Omental fat pad (tissue), 4 donors: Measurements from ENCODE around the gene POR. TPM values are rescaled to one million over a fixed set of nuclear protein-coding genes. Genes with fewer than 3 reads are reported as not detected.

Experiments
- ATAC-seq: fragments of 150-250 bp; one replicate; pipeline ENCODE4 v1.9.1; 2016; ENCODE audit warnings: mild to moderate bottlenecking, moderate library complexity; ENCODE audit not compliant: low FRiP score
- DNase-seq: peaks from one replicate; pipeline ENCODE4 v3.0.0-alpha.2; 2019; ENCODE audit warnings: low spot score
- total RNA-seq, 4 donors: library from RNA; depleted of rRNA; stranded (reverse); fragments of >200 nt; gene quantifications; one replicate each; pipeline ENCODE4 v1.1.0, GENCODE V29; 2016
- TF ChIP-seq, protein P1 (sequence below), 3 donors: fragments of 450-650 bp; IDR thresholded peaks; one replicate each; pipeline ENCODE4 v1.5.1; 2016 to 2017; ENCODE audit warnings: antibody characterized with exemption in 3 of 3, mild to moderate bottlenecking in 3 of 3, moderate library complexity in 2 of 3

Gene POR
- total RNA-seq, 4 donors from 2014 or later: 105 to 243 (median 150) TPM

DNA sequence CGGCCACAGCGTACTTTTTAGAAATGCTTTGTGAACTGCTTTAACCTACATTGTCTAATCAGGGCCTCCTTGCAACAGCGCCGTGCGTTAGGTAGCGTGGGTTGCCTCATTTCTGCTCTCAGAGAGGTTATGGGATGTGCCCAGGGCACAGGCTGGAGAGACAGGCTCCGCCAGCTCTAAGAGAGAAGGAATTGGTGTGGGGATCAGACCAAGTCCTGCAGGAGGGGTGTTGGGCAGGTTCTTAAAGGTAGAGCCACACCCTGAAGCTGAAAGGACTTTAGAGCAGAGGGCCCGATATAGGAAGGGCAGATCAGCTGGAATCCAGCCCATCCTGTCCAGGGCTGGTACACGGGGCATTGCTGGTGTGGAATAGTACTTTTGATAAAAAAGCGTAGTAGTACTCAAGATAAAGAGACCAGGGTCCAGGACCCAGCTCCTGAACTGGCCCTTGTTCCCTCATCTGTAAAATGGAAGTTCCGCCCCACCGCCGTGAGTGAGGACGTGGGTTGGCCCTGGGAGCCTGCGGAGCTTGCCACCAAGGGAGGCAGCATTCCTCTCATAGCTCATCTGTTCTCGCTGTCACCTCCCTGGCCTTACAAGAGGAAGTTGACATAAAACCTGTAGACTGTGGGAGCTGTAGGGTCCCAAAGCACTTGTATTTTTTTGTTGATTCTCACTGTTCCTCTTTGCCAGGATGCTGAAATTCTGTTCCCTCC is 42.2 kb downstream of the POR start:
- ATAC-seq: no peak
- TF ChIP-seq, protein P1, sequence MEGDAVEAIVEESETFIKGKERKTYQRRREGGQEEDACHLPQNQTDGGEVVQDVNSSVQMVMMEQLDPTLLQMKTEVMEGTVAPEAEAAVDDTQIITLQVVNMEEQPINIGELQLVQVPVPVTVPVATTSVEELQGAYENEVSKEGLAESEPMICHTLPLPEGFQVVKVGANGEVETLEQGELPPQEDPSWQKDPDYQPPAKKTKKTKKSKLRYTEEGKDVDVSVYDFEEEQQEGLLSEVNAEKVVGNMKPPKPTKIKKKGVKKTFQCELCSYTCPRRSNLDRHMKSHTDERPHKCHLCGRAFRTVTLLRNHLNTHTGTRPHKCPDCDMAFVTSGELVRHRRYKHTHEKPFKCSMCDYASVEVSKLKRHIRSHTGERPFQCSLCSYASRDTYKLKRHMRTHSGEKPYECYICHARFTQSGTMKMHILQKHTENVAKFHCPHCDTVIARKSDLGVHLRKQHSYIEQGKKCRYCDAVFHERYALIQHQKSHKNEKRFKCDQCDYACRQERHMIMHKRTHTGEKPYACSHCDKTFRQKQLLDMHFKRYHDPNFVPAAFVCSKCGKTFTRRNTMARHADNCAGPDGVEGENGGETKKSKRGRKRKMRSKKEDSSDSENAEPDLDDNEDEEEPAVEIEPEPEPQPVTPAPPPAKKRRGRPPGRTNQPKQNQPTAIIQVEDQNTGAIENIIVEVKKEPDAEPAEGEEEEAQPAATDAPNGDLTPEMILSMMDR (IDR thresholded peaks at IDR 0.05): no peak
- DNase-seq: no peak

DNA sequence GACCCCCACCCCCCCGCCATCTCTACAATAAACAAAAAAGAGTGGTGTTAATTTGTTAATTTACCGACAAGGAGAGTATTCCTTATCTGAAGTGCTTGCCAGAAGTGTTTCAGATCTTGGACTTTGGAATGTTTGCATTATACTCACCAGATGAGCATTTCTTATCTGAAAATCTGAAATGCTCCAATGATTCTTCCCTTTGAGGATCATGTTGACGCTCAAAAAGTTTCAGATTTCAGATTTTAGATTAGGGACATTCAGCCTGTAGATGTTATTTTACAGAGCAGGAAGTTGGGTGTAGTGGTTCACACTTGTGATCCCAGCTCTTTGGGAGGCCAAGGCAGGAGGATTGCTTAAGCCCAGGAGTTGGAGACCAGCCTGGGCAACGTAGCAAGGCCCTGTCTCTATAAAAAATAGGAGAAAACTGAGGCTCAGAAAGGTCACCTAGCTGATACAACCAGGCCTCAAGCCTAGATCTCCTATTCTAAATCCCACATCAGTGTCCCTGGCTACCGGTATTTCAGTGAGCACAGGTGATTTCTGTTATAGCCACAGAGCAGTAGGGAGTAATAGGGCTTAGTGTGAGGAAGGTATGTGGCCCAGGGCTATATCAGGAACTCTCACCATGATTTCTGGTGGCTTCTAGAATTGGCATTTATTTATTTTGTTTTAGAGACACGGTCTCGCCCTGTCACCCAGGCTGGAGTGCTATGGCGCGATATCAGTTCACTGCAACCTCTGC is 44.0 kb downstream of the POR start:
- TF ChIP-seq, protein P1 (IDR thresholded peaks at IDR 0.05): no peak
- ATAC-seq (no peak), DNase-seq (no peak)

DNA sequence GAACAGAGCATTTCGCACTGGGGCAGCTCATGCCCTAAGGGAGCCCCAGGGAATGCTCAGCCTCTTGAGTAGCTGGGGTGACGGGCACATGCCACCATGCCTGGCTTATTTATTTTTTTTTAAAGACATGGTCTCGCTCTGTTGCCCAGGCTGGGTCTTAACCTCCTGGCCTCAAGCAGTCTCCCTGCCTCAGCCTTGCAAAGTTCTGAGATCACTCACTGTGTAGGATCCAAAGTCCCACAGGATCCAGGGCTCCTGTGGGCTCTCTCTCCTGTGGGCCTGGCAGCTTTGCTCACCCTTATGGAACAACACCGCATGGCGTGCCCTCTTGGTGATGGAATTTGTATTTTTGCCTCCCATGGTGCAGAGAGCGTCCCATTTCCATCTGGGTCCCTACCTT is 45.4 kb downstream of the POR start:
- no peak for ATAC-seq
- DNase-seq: no peak
- TF ChIP-seq, protein P1 (IDR thresholded peaks at IDR 0.05): no peak

GRCh38 chr7:75961218-75961617 is 46.3 kb downstream of the POR start:
- ATAC-seq: no peak
- TF ChIP-seq, protein P1 (IDR thresholded peaks at IDR 0.05): no peak
- no peak for DNase-seq

DNA sequence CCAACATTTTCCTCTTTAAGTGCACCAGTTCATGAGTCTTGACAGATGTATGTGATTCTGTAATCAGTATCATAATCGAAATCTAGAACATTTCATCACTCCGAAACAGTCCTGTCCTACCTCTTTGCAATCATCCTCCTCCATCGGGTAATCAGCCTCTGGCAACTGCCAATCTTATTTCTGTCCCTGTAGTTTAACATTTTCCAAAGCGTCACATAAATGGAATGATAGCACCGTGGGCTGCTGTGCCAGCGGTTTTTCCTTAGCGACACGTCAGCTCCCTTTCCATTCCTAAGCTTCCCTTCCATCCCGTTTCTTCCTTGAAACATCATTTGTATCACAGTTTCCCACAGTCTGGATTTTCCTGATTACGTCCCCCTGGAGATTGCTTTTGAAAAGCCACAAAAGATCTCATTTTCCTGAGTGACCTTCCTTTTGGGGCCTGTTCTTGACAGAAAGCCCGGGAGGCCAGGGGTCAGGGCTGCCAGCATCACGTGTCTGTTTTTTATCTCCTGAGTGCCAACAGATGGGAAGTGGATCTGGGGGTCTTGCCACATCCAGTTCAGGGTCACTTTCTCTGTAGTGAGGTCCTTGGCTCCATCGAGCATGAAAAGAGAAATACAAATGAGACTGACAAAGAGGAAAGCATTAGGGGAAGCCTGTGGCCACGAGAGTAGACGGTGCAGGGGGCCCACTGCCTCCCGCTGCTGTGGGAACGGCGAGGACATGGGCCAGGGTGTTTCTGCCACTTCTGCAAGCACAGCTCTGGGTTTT is 47.8 kb downstream of the POR start:
- TF ChIP-seq, protein P1 (IDR thresholded peaks at IDR 0.05): no peak
- DNase-seq (no peak), ATAC-seq (no peak)

- ATAC-seq: no peak
- no peak for DNase-seq
- TF ChIP-seq, protein P1 (IDR thresholded peaks at IDR 0.05): no peak
These were observed 48.5 kb downstream of the POR start for GRCh38 chr7:75963381-75963995.
